Activated CD4-positive, alpha-beta T cell treated with anti-CD3 and anti-CD28 coated beads for 36 hours (primary cell): ENCODE results near the gene RFC3. TPM values are rescaled to one million over a fixed set of nuclear protein-coding genes. Genes with fewer than 3 reads are reported as not detected.

ENCODE experiments used
- ATAC-seq: fragments of 200-7000 bp; cut with Tn5 transposase; one replicate; pipeline ENCODE4 v1.10.0; 2021; ENCODE audit warnings: mild to moderate bottlenecking, moderate library complexity
- CTCF ChIA-PET: fragments of 350-600 bp; sonication (Branson Sonifier 250); formaldehyde crosslinking; loops from one replicate; lab custom pipeline; 2021; ENCODE audit warnings: antibody characterized with exemption; lab: Charles Lee
- POLR2A ChIA-PET: fragments of 350-600 bp; sonication (Branson Sonifier 250); formaldehyde crosslinking; loops from one replicate; lab custom pipeline; 2021; ENCODE audit warnings: antibody characterized with exemption, inconsistent platforms; lab: Charles Lee
- DNase-seq: peaks from one replicate; pipeline ENCODE4 v3.0.0-alpha.2; 2020
- H3K27ac Mint-ChIP-seq: one replicate; pipeline ENCODE4 v1.8.0; 2021; ENCODE audit warnings: mixed read lengths
- H3K27me3 Mint-ChIP-seq: one replicate; pipeline ENCODE4 v1.8.0; 2021; ENCODE audit warnings: mixed read lengths
- H3K36me3 Mint-ChIP-seq: one replicate; pipeline ENCODE4 v1.8.0; 2021; ENCODE audit warnings: low read depth, mixed read lengths
- H3K4me1 Mint-ChIP-seq: one replicate; pipeline ENCODE4 v1.8.0; 2021; ENCODE audit warnings: mixed read lengths
- H3K4me3 Mint-ChIP-seq: one replicate; pipeline ENCODE4 v1.8.0; 2021; ENCODE audit warnings: mild to moderate bottlenecking, moderate library complexity, mixed read lengths
- H3K9me3 Mint-ChIP-seq: one replicate; pipeline ENCODE4 v1.8.0; 2021; ENCODE audit warnings: low read depth, mixed read lengths
- intact Hi-C, 2 experiments: fragments of 100-400 bp; cut with DNase I in 1 of 2; cut with micrococcal nuclease in 1 of 2; formaldehyde crosslinking; loops; one replicate each; pipeline versions ENCODE4 v1.14.2 to v1.15.1; 2022 to 2024; cut with DNase I, micrococcal nuclease
- total RNA-seq, 2 experiments: library from RNA; stranded (reverse); gene quantifications; one replicate each; pipeline ENCODE4 v1.2.3, GENCODE V29; 2021

Gene RFC3
- total RNA-seq, 2 experiments from 2014 or later, result 64.6 to 66.4 TPM

GRCh38 chr13:33845572-33846302 lies 27.8 kb downstream of the RFC3 start:
- DNase-seq (no peak), ATAC-seq (no peak)
- Mint-ChIP-seq H3K27me3 (no peaks in the 10 kb centered on the region), H3K27ac (no peak overlapping the region), H3K4me3 (no peak overlapping the region), H3K4me1 (no peaks in the 10 kb centered on the region), H3K9me3 (no peaks in the 10 kb centered on the region), H3K36me3 (peaks cover 66% of the 10 kb centered on the region)
- POLR2A ChIA-PET, result no interaction called here
- intact Hi-C loops, result no loop called here
- CTCF ChIA-PET, result no interaction called here

GRCh38 chr13:33846303-33847062 lies 28.5 kb downstream of the RFC3 start:
- no peaks in the 10 kb centered on the region for H3K27me3 Mint-ChIP-seq
- POLR2A ChIA-PET, result no interaction called here

DNA sequence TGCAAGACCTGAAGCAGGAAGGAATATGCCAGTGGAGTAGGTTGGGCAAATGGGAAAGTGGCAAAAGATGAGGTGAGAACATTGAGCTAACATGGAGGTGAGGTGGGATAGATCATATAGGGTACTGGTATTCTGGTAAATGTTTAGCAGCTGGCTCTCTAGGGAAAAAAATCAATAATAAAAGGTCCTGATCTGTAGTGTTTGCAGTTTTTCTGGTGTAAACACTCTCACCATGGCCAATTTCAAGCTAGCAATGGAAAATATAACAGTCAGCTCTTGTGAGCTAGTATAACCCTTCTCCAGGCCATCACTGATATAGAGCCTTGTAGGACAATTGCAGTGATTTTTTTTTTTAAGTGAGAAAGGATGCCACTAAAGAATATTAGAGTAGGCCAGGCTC lies 31.3 kb downstream of the RFC3 start:
- ATAC-seq (no peak), DNase-seq (no peak)
- Mint-ChIP-seq H3K27ac (no peak overlapping the region), H3K4me3 (no peak overlapping the region), H3K9me3 (no peaks in the 10 kb centered on the region), H3K36me3 (peaks cover 54% of the 10 kb centered on the region), H3K4me1 (no peaks in the 10 kb centered on the region), H3K27me3 (no peaks in the 10 kb centered on the region)
- intact Hi-C loops, result no loop called here
- ChIA-PET POLR2A (interaction anchor here (0.5 to 0.6 kb wide), 2 partner anchors 30 to 867 kb away, joined by 3 to 6 read pairs; no protein-coding TSS in a partner anchor), CTCF (no interaction called here)

More at GRCh38 chr13:33846303-33847062, 28.5 kb downstream of the RFC3 start:
- ATAC-seq (no peak), DNase-seq (no peak)
- intact Hi-C loops, result no loop called here
- no peaks in the 10 kb centered on the region for H3K4me1 Mint-ChIP-seq
- H3K36me3 Mint-ChIP-seq, result peaks cover 71% of the 10 kb centered on the region
- H3K27ac Mint-ChIP-seq, result no peak overlapping the region
- H3K9me3 Mint-ChIP-seq, result no peaks in the 10 kb centered on the region
- CTCF ChIA-PET, result no interaction called here
- no peak overlapping the region for H3K4me3 Mint-ChIP-seq

GRCh38 chr13:33855371-33855895 lies 37.5 kb downstream of the RFC3 start:
- no peaks in the 10 kb centered on the region for H3K4me1 Mint-ChIP-seq
- intact Hi-C loops, result no loop called here
- H3K9me3 Mint-ChIP-seq, result no peaks in the 10 kb centered on the region
- H3K27ac Mint-ChIP-seq, result no peak overlapping the region
- H3K27me3 Mint-ChIP-seq, result no peaks in the 10 kb centered on the region
- no peak overlapping the region for H3K4me3 Mint-ChIP-seq
- ChIA-PET CTCF (no interaction called here), POLR2A (no interaction called here)
- peaks cover 22% of the 10 kb centered on the region for H3K36me3 Mint-ChIP-seq
- DNase-seq, result no peak
- no peak for ATAC-seq

DNA sequence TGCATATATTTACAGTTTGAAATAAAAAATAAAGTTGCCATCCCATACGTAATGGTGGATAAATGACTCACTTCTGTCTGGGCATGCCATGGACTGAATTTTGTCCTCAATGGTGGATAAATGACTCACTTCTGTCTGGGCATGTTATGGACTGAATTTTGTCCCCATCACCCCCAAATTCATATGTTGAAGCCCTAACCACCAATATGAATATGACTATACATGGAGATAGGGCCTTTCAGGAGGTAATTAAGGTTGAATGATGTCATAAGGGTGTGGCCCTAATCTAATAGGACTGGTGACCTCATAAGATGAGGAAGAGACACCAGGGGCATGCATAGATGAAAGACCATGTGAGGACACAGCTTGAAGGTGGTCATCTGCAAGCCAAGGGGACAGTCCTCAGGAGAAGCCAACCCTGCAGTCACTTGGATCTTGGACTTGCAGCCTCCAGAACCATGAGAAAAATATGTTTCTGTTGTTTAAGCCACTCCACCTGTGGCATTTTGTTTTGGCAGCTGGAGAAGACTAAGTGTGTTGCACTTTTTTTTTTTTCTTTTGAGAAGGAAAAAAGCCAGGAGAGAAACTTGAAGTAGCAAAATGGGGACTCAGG lies 41.8 kb downstream of the RFC3 start:
- DNase-seq, result no peak
- intact Hi-C loops, result no loop called here
- Mint-ChIP-seq H3K4me1 (no peaks in the 10 kb centered on the region), H3K4me3 (no peak overlapping the region), H3K27ac (no peak overlapping the region), H3K9me3 (no peaks in the 10 kb centered on the region), H3K36me3 (peaks cover 15% of the 10 kb centered on the region), H3K27me3 (no peaks in the 10 kb centered on the region)
- CTCF ChIA-PET, result no interaction called here
- ATAC-seq, result no peak
- POLR2A ChIA-PET, result no interaction called here

DNA sequence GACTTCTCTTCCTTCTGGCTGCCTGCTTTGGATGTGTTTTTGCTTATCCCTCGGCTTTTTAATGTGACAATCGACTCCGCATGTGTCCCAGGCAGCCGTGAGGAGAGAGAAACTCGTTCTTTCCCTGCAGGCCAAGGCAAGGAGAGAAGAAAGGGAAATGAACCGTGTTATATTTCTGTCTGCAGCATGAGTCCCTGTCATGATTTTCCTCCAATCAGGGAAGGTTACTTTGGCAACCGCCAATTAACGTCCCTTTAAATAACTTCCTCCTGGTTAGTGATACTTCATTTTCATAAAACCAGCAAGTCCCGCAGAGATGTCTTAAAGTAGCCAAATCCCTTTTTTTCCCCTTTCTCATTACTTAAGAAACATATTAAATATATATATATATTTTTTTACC lies 42.6 kb downstream of the RFC3 start:
- intact Hi-C loops, result no loop called here
- Mint-ChIP-seq H3K27ac (no peak overlapping the region), H3K4me1 (no peaks in the 10 kb centered on the region), H3K9me3 (no peaks in the 10 kb centered on the region), H3K4me3 (no peak overlapping the region), H3K36me3 (peaks cover 19% of the 10 kb centered on the region), H3K27me3 (no peaks in the 10 kb centered on the region)
- DNase-seq (no peak), ATAC-seq (no peak)
- ChIA-PET CTCF (no interaction called here), POLR2A (no interaction called here)

DNA sequence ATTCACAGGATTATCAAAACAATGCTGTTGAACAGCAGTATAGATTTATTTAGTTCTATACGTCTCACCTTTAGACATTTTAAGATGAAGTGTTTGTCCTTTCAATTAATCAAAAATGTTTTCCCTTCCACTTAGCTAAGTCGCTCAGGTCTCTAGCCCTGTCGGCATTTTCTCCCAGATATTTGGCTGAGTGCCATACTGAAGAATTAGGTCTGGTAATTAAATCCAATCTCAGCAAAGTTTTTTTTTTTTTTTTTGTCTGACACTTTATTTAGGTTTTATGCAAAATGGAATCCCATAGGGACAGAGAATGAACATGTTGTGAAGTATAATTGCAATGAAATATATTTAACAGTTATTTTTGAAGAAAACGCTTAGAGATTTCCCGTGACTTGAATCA lies 44.1 kb downstream of the RFC3 start:
- Mint-ChIP-seq H3K27me3 (no peaks in the 10 kb centered on the region), H3K36me3 (peaks cover 14% of the 10 kb centered on the region), H3K4me1 (no peaks in the 10 kb centered on the region), H3K9me3 (no peaks in the 10 kb centered on the region), H3K27ac (no peak overlapping the region), H3K4me3 (no peak overlapping the region)
- CTCF ChIA-PET, result no interaction called here
- no peak for ATAC-seq
- no peak for DNase-seq
- POLR2A ChIA-PET, result no interaction called here
- intact Hi-C loops, result no loop called here

GRCh38 chr13:33863188-33863789 lies 45.3 kb downstream of the RFC3 start:
- H3K27me3 Mint-ChIP-seq, result no peaks in the 10 kb centered on the region
- H3K4me3 Mint-ChIP-seq, result no peak overlapping the region
- H3K4me1 Mint-ChIP-seq, result no peaks in the 10 kb centered on the region
- H3K9me3 Mint-ChIP-seq, result no peaks in the 10 kb centered on the region
- intact Hi-C loops, result no loop called here
- ATAC-seq, result no peak
- CTCF ChIA-PET, result no interaction called here
- H3K36me3 Mint-ChIP-seq, result peaks cover 21% of the 10 kb centered on the region
- POLR2A ChIA-PET, result no interaction called here
- DNase-seq, result no peak
- no peak overlapping the region for H3K27ac Mint-ChIP-seq

DNA sequence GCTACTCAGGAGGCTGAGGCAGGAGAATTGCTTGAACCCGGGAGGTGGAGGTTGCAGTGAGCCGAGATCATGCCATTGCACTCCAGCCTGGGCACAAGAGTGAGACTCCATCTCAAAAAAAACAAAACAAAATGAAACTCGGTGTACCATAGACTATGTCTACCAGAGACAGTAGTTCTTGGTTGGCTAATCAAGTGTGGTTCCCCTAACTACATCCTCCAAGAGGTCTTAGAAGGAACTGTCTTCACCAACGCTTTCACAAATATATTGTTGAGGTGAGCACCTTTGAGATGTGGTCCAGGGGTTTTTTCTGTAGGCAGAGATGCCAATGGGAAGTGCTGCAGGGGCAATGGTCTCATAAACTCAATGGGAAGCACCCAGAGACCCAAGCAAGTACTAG lies 48.0 kb downstream of the RFC3 start:
- CTCF ChIA-PET, result no interaction called here

GRCh38 chr13:33867472-33867871 lies 49.5 kb downstream of the RFC3 start:
- H3K4me1 Mint-ChIP-seq, result no peaks in the 10 kb centered on the region
- H3K27ac Mint-ChIP-seq, result no peak overlapping the region
- no peak overlapping the region for H3K4me3 Mint-ChIP-seq
- CTCF ChIA-PET, result no interaction called here
- intact Hi-C loops, result no loop called here
- DNase-seq, result no peak
- POLR2A ChIA-PET, result no interaction called here
- H3K9me3 Mint-ChIP-seq, result no peaks in the 10 kb centered on the region
- no peaks in the 10 kb centered on the region for H3K27me3 Mint-ChIP-seq
- H3K36me3 Mint-ChIP-seq, result peaks cover 18% of the 10 kb centered on the region
- no peak for ATAC-seq

More for the DNA sequence above, 48.0 kb downstream of the RFC3 start:
- no peaks in the 10 kb centered on the region for H3K9me3 Mint-ChIP-seq
- no peak overlapping the region for H3K27ac Mint-ChIP-seq
- H3K36me3 Mint-ChIP-seq, result peaks cover 18% of the 10 kb centered on the region
- intact Hi-C loops, result no loop called here
- POLR2A ChIA-PET, result no interaction called here
- H3K4me3 Mint-ChIP-seq, result no peak overlapping the region
- ATAC-seq (no peak), DNase-seq (no peak)
- H3K4me1 Mint-ChIP-seq, result no peaks in the 10 kb centered on the region
- H3K27me3 Mint-ChIP-seq, result no peaks in the 10 kb centered on the region

GRCh38 chr13:33868343-33868994 lies 50.5 kb downstream of the RFC3 start:
- ATAC-seq (no peak), DNase-seq (no peak)
- H3K4me3 Mint-ChIP-seq, result no peak overlapping the region
- H3K27me3 Mint-ChIP-seq, result no peaks in the 10 kb centered on the region
- CTCF ChIA-PET, result no interaction called here
- POLR2A ChIA-PET, result no interaction called here
- H3K27ac Mint-ChIP-seq, result no peak overlapping the region
- intact Hi-C loops, result no loop called here
- no peaks in the 10 kb centered on the region for H3K4me1 Mint-ChIP-seq
- peaks cover 18% of the 10 kb centered on the region for H3K36me3 Mint-ChIP-seq
- H3K9me3 Mint-ChIP-seq, result no peaks in the 10 kb centered on the region
